Sigmoid colon (tissue), 3 donors: Measurements from ENCODE around the gene ERBB2.

Experiments used
- CTCF ChIP-seq, 4 experiments: fragments of 450-650 bp in 3 of 4; fragments of 200-600 bp in 1 of 4; IDR thresholded peaks; one replicate each; pipeline ENCODE4 v1.5.1; 2016 to 2019; ENCODE audit warnings: antibody characterized with exemption in 4 of 4, mild to moderate bottlenecking in 3 of 4, moderate library complexity in 2 of 4
- POLR2A ChIP-seq, 2 donors: fragments of 450-650 bp; IDR thresholded peaks; one replicate each; pipeline ENCODE4 v1.6.1; 2016; ENCODE audit warnings: antibody characterized with exemption in 2 of 2, mild to moderate bottlenecking in 2 of 2, moderate library complexity in 2 of 2

GRCh38 chr17:39677072-39677471 lies 22.8 kb upstream of the ERBB2 start:
- no peak for TF ChIP-seq POLR2A (IDR thresholded peaks at IDR 0.05)
- TF ChIP-seq CTCF (IDR thresholded peaks at IDR 0.05): no peak
